HepG2 (cell line): Measurements from ENCODE around the gene WDR54. TPM values are rescaled to one million over a fixed set of nuclear protein-coding genes. Genes with fewer than 3 reads are reported as not detected.

Experiments
- FOXK1 ChIP-seq: sonication (generic); formaldehyde crosslinking; IDR thresholded peaks from 2 replicates; pipeline ENCODE4 v1.4.0; 2020; ENCODE audit warnings: low read depth, missing genetic modification reagents, borderline replicate concordance
- GABPB1 ChIP-seq: IDR thresholded peaks from 2 replicates; pipeline ENCODE4 v1.6.1; 2016; ENCODE audit warnings: mild to moderate bottlenecking, missing genetic modification reagents, moderate library complexity, missing compliant biosample characterization
- HCFC1 ChIP-seq: fragments of 150-350 bp; IDR thresholded peaks from 2 replicates; pipeline ENCODE4 v1.6.1; 2014; ENCODE audit warnings: low read depth, low read length
- MED8 ChIP-seq: sonication (generic); formaldehyde crosslinking; IDR thresholded peaks from 2 replicates; pipeline ENCODE4 v1.8.1; 2023; ENCODE audit warnings: mild to moderate bottlenecking, missing genetic modification reagents; ENCODE audit not compliant: insufficient replicate concordance
- NFE2 ChIP-seq: sonication (generic); formaldehyde crosslinking; IDR thresholded peaks from 2 replicates; pipeline ENCODE4 v1.4.0; 2020; ENCODE audit warnings: missing genetic modification reagents
- RFX3 ChIP-seq: IDR thresholded peaks from 2 replicates; pipeline ENCODE4 v1.6.1; 2016; ENCODE audit warnings: missing biosample characterization, missing genetic modification reagents
- SMARCC2 ChIP-seq: fragments of 450-650 bp; IDR thresholded peaks from 2 replicates; pipeline ENCODE4 v1.6.1; 2017; ENCODE audit warnings: antibody characterized with exemption, mild to moderate bottlenecking
- TARDBP ChIP-seq: sonication (generic); formaldehyde crosslinking; IDR thresholded peaks from 2 replicates; pipeline ENCODE4 v1.8.0; 2022; ENCODE audit warnings: mild to moderate bottlenecking, missing genetic modification reagents
- ZBTB7B ChIP-seq: sonication (generic); formaldehyde crosslinking; IDR thresholded peaks from 2 replicates; pipeline ENCODE4 v1.4.0; 2020; ENCODE audit warnings: missing genetic modification reagents
- ZNF235 ChIP-seq: sonication (generic); formaldehyde crosslinking; IDR thresholded peaks from 2 replicates; pipeline ENCODE4 v1.8.1; 2023; ENCODE audit warnings: mild to moderate bottlenecking, missing genetic modification reagents, borderline replicate concordance
- ZNF329 ChIP-seq: sonication (generic); formaldehyde crosslinking; IDR thresholded peaks from 2 replicates; pipeline ENCODE4 v1.9.0; 2021; ENCODE audit warnings: low read depth, mild to moderate bottlenecking, missing genetic modification reagents
- ZNF564 ChIP-seq: sonication (generic); formaldehyde crosslinking; IDR thresholded peaks from 2 replicates; pipeline ENCODE4 v1.8.1; 2023; ENCODE audit warnings: mild to moderate bottlenecking, missing genetic modification reagents
- ZNF615 ChIP-seq: sonication (generic); formaldehyde crosslinking; IDR thresholded peaks from 2 replicates; pipeline ENCODE4 v1.5.0; 2020; ENCODE audit warnings: mild to moderate bottlenecking, missing genetic modification reagents, borderline replicate concordance
- ZNF891 ChIP-seq: sonication (generic); formaldehyde crosslinking; IDR thresholded peaks from 2 replicates; pipeline ENCODE4 v1.5.0; 2020; ENCODE audit warnings: mild to moderate bottlenecking, missing genetic modification reagents
- polyA plus RNA-seq, 8 experiments: library from polyadenylated mRNA; depleted of rRNA in 3 of 8; stranded (reverse) in 7 of 8; unstranded in 1 of 8; fragments of >200 nt; fragmentation: Illumina TruSeq in 4 of 8; extraction: Trizol in 4 of 8; gene quantifications; 2 replicates each; pipeline versions ENCODE4 v1.2.1 to v1.2.3, GENCODE V29; 2011 to 2016; ENCODE audit warnings: low read depth in 4 of 8, missing spikeins in 1 of 8, mixed read lengths in 1 of 8; ENCODE audit not compliant: insufficient read depth in 1 of 8
- total RNA-seq, 5 experiments: library from RNA; depleted of rRNA; stranded (reverse); fragments of >200 nt; fragmentation: Illumina TruSeq; extraction: Trizol; gene quantifications; 2 replicates each; pipeline ENCODE4 v1.2.3, GENCODE V29; 2016; ENCODE audit warnings: low read depth in 1 of 5
- TF ChIP-seq, protein P1 (sequence below): sonication (generic); formaldehyde crosslinking; IDR thresholded peaks from 2 replicates; pipeline ENCODE4 v1.4.0; 2020; ENCODE audit warnings: mild to moderate bottlenecking, missing genetic modification reagents, borderline replicate concordance
- TF ChIP-seq, protein P2 (sequence below): sonication (generic); formaldehyde crosslinking; IDR thresholded peaks from 2 replicates; pipeline ENCODE4 v1.4.0; 2020; ENCODE audit warnings: missing genetic modification reagents, borderline replicate concordance
- TF ChIP-seq, protein P3 (sequence below): sonication (generic); formaldehyde crosslinking; IDR thresholded peaks from 2 replicates; pipeline ENCODE4 v1.4.0; 2020; ENCODE audit warnings: missing genetic modification reagents, borderline replicate concordance
- TF ChIP-seq, protein P4 (sequence below): IDR thresholded peaks from 2 replicates; pipeline ENCODE4 v1.6.1; 2016; ENCODE audit warnings: low read depth, borderline replicate concordance
- TF ChIP-seq, protein P5 (sequence below): IDR thresholded peaks from 2 replicates; pipeline ENCODE4 v1.6.1; 2016; ENCODE audit warnings: missing compliant biosample characterization, missing genetic modification reagents, borderline replicate concordance

Gene WDR54
- total and polyA plus RNA-seq, 2 of the 13 experiments (the other 11 are each of a cell fraction or from before 2014, with no cell fraction given): 2.0 to 17.3 TPM

DNA sequence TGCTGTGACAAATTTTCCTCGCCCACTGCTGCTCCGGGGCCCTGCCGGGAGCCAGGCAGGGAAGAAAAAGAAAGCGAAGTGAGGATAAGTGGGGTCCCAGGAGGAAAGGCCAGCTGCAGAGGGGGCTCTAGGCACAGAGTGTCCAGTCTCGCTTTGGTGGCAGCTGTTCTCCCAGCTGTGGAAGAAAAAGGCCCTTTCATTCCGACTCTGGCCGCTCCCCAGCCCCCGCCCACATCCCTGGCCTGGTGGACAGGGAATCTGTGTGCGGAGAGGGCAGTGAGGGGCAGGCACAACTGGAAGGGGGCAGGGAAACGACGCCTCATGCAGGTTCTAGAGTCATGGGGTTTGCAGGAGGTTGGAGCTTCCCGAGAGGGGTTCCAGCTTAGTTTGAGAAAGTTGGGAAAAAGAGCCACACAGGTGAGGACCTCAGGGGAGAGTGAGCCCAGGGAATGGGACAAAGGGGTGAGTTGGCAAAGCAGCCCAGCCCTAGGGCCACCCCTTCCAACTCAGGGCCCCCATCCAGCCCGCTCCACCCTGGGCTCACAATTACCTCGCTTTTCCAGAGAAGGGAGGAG lies 18.4 kb downstream of the WDR54 start (continued):
- TF ChIP-seq, protein P1, sequence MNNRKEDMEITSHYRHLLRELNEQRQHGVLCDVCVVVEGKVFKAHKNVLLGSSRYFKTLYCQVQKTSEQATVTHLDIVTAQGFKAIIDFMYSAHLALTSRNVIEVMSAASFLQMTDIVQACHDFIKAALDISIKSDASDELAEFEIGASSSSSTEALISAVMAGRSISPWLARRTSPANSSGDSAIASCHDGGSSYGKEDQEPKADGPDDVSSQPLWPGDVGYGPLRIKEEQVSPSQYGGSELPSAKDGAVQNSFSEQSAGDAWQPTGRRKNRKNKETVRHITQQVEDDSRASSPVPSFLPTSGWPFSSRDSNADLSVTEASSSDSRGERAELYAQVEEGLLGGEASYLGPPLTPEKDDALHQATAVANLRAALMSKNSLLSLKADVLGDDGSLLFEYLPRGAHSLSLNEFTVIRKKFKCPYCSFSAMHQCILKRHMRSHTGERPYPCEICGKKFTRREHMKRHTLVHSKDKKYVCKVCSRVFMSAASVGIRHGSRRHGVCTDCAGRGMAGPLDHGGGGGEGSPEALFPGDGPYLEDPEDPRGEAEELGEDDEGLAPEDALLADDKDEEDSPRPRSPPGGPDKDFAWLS (CRISPR knock-in tag): 0 out of 2 replicates have a peak, but pooled peaks have one; percentile 61
- TF ChIP-seq, protein P2, sequence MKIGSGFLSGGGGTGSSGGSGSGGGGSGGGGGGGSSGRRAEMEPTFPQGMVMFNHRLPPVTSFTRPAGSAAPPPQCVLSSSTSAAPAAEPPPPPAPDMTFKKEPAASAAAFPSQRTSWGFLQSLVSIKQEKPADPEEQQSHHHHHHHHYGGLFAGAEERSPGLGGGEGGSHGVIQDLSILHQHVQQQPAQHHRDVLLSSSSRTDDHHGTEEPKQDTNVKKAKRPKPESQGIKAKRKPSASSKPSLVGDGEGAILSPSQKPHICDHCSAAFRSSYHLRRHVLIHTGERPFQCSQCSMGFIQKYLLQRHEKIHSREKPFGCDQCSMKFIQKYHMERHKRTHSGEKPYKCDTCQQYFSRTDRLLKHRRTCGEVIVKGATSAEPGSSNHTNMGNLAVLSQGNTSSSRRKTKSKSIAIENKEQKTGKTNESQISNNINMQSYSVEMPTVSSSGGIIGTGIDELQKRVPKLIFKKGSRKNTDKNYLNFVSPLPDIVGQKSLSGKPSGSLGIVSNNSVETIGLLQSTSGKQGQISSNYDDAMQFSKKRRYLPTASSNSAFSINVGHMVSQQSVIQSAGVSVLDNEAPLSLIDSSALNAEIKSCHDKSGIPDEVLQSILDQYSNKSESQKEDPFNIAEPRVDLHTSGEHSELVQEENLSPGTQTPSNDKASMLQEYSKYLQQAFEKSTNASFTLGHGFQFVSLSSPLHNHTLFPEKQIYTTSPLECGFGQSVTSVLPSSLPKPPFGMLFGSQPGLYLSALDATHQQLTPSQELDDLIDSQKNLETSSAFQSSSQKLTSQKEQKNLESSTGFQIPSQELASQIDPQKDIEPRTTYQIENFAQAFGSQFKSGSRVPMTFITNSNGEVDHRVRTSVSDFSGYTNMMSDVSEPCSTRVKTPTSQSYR: peak; percentile 73
- TF ChIP-seq GABPB1 (CRISPR knock-in tag) (no peak), ZNF615 (CRISPR knock-in tag) (0 out of 2 replicates have a peak, but pooled peaks have one; percentile 56), RFX3 (CRISPR knock-in tag) (peak; percentile 3; the same call in 1 of the 2 replicates), ZNF891 (CRISPR knock-in tag) (0 out of 2 replicates have a peak, but pooled peaks have one; percentile 15), NFE2 (CRISPR knock-in tag) (no peak), TARDBP (CRISPR knock-in tag) (no peak), ZNF564 (CRISPR knock-in tag) (0 out of 2 replicates have a peak, but pooled peaks have one; percentile 13), SMARCC2 (no peak), ZNF235 (no peak), FOXK1 (CRISPR knock-in tag) (no peak), ZBTB7B (CRISPR knock-in tag) (no peak), ZNF329 (CRISPR knock-in tag) (0 out of 2 replicates have a peak, but pooled peaks have one; percentile 13), MED8 (no peak), HCFC1 (no peak)
- TF ChIP-seq, protein P3, sequence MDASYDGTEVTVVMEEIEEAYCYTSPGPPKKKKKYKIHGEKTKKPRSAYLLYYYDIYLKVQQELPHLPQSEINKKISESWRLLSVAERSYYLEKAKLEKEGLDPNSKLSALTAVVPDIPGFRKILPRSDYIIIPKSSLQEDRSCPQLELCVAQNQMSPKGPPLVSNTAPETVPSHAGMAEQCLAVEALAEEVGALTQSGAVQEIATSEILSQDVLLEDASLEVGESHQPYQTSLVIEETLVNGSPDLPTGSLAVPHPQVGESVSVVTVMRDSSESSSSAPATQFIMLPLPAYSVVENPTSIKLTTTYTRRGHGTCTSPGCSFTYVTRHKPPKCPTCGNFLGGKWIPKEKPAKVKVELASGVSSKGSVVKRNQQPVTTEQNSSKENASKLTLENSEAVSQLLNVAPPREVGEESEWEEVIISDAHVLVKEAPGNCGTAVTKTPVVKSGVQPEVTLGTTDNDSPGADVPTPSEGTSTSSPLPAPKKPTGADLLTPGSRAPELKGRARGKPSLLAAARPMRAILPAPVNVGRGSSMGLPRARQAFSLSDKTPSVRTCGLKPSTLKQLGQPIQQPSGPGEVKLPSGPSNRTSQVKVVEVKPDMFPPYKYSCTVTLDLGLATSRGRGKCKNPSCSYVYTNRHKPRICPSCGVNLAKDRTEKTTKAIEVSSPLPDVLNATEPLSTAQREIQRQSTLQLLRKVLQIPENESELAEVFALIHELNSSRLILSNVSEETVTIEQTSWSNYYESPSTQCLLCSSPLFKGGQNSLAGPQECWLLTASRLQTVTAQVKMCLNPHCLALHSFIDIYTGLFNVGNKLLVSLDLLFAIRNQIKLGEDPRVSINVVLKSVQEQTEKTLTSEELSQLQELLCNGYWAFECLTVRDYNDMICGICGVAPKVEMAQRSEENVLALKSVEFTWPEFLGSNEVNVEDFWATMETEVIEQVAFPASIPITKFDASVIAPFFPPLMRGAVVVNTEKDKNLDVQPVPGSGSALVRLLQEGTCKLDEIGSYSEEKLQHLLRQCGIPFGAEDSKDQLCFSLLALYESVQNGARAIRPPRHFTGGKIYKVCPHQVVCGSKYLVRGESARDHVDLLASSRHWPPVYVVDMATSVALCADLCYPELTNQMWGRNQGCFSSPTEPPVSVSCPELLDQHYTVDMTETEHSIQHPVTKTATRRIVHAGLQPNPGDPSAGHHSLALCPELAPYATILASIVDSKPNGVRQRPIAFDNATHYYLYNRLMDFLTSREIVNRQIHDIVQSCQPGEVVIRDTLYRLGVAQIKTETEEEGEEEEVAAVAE (CRISPR knock-in tag): no peak
- TF ChIP-seq, protein P4, sequence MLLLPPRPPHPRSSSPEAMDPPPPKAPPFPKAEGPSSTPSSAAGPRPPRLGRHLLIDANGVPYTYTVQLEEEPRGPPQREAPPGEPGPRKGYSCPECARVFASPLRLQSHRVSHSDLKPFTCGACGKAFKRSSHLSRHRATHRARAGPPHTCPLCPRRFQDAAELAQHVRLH (CRISPR knock-in tag): no peak
- TF ChIP-seq, protein P5, sequence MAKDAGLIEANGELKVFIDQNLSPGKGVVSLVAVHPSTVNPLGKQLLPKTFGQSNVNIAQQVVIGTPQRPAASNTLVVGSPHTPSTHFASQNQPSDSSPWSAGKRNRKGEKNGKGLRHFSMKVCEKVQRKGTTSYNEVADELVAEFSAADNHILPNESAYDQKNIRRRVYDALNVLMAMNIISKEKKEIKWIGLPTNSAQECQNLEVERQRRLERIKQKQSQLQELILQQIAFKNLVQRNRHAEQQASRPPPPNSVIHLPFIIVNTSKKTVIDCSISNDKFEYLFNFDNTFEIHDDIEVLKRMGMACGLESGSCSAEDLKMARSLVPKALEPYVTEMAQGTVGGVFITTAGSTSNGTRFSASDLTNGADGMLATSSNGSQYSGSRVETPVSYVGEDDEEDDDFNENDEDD (CRISPR knock-in tag): no peak
